Transverse colon (tissue), 3 donors: ENCODE measurements around the gene TCF23.
"Not testable (repeated sequence)": the region's sequence is repeated elsewhere in the genome, so short reads cannot be mapped to it uniquely, and the experiment has no call there.

Experiments
- EP300 ChIP-seq: sonication (generic); formaldehyde crosslinking; IDR thresholded peaks from one replicate; pipeline ENCODE4 v1.6.1; 2017; ENCODE audit warnings: antibody characterized with exemption, low read depth
- POLR2A ChIP-seq: fragments of 450-650 bp; IDR thresholded peaks from one replicate; pipeline ENCODE4 v1.6.1; 2016; ENCODE audit warnings: antibody characterized with exemption, mild to moderate bottlenecking, moderate library complexity
- TF ChIP-seq, protein P1 (sequence below), 5 experiments: fragments of 200-600 bp in 3 of 5; fragments of 450-650 bp in 2 of 5; sonication (generic) in 3 of 5; IDR thresholded peaks; 1 replicate in 2 of 5; 2 replicates in 3 of 5; pipeline ENCODE4 v1.5.1; 2016 to 2017; ENCODE audit warnings: antibody characterized with exemption in 5 of 5, inconsistent platforms in 3 of 5, mild to moderate bottlenecking in 2 of 5, moderate library complexity in 1 of 5

DNA sequence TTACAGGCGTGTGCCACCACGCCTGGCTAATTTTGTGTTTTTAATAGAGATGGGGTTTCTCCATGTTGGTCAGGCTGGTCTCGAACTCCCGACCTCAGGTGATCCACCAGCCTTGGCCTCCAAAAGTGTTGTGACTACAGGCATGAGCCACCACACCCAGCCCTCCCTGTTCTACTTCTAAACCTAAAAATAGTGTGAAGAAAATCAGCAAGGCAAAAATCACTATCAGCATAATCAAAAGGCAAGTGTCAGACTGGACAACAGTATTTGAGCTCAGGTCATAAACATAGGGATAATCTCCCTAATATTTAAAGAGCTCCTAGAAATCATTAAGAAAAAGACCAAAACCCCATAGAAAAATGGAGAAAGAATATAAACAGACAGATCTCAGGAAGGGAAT is 27.0 kb downstream of the TCF23 start:
- not testable (repeated sequence) for TF ChIP-seq POLR2A, EP300
- TF ChIP-seq, protein P1, sequence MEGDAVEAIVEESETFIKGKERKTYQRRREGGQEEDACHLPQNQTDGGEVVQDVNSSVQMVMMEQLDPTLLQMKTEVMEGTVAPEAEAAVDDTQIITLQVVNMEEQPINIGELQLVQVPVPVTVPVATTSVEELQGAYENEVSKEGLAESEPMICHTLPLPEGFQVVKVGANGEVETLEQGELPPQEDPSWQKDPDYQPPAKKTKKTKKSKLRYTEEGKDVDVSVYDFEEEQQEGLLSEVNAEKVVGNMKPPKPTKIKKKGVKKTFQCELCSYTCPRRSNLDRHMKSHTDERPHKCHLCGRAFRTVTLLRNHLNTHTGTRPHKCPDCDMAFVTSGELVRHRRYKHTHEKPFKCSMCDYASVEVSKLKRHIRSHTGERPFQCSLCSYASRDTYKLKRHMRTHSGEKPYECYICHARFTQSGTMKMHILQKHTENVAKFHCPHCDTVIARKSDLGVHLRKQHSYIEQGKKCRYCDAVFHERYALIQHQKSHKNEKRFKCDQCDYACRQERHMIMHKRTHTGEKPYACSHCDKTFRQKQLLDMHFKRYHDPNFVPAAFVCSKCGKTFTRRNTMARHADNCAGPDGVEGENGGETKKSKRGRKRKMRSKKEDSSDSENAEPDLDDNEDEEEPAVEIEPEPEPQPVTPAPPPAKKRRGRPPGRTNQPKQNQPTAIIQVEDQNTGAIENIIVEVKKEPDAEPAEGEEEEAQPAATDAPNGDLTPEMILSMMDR (IDR thresholded peaks at IDR 0.05): not testable (repeated sequence)
